Endothelial cell of umbilical vein (primary cell): Measurements from ENCODE around the gene GEMIN7.

Experiments
- EZH2 ChIP-seq: IDR thresholded peaks from 2 replicates; pipeline ENCODE4 v1.6.1; 2012; ENCODE audit warnings: borderline replicate concordance, low read depth, mild to moderate bottlenecking, moderate library complexity, low read length, inconsistent platforms; ENCODE audit not compliant: severe bottlenecking
- GATA2 ChIP-seq: IDR thresholded peaks from 2 replicates; pipeline ENCODE4 v1.7.0; 2011; ENCODE audit warnings: low read depth, mild to moderate bottlenecking, moderate library complexity, mixed read lengths, low read length; ENCODE audit not compliant: insufficient read length, insufficient read depth
- JUN ChIP-seq: IDR thresholded peaks from 2 replicates; pipeline ENCODE4 v1.6.1; 2011; ENCODE audit warnings: borderline replicate concordance, low read depth; ENCODE audit not compliant: insufficient read length, insufficient read depth
- TF ChIP-seq, protein P1 (sequence below): IDR thresholded peaks from 2 replicates; pipeline ENCODE4 v1.6.1; 2011; ENCODE audit not compliant: insufficient read depth, insufficient read length
- TF ChIP-seq, protein P2 (sequence below), 2 donors: IDR thresholded peaks; 1 replicate in 1 of 2; 2 replicates in 1 of 2; pipeline ENCODE4 v1.5.1; 2011; ENCODE audit warnings: low read length in 2 of 2, mild to moderate bottlenecking in 2 of 2, moderate library complexity in 2 of 2, control low read depth in 1 of 2, inconsistent platforms in 1 of 2, low read depth in 1 of 2; ENCODE audit not compliant: insufficient read depth in 1 of 2; ENCODE audit errors: extremely low read depth in 1 of 2

DNA sequence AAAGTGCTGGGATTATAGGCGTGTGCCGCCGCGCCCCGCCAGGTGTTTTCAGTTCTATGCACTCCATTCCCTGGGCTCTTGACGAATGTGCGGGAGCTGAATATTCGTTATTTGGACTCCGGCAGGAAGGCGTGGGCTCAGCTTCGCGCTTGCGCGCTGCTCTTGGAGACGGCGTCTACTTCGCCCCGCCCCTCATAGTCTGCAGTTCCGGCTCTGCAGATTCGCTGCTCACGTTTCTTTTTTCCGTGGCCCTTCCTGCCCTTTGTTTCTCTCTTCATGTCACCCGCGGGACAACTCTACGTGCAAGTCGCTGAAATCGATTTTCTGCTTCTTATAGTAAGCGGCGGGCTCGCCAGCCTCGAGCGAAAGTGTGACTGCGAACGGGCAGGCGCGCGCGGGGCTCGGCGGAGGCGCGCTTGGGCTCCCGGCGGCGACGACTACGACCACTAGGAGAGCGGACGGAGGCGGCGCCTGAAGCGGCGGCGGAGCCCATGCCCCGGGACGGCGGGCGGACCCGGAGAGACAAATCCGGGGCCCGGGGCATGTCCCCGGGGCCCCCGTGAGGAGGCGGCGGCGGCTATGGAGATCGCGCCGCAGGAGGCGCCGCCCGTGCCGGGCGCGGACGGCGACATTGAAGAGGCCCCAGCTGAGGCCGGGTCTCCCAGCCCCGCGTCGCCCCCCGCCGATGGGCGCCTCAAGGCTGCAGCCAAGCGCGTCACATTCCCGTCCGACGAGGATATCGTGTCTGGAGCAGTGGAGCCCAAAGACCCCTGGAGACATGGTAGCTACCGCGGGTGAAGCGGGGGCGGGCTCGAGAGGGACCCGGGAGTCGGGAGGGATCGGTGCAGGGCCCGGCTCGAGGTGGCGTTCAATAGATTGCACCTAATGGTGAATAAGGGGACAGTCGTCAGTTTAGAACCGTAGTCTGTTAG lies 14.0 kb downstream of the GEMIN7 start, which contains the start of gene PPP1R37:
- TF ChIP-seq, protein P1, sequence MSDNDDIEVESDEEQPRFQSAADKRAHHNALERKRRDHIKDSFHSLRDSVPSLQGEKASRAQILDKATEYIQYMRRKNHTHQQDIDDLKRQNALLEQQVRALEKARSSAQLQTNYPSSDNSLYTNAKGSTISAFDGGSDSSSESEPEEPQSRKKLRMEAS = no peak
- TF ChIP-seq, protein P2, sequence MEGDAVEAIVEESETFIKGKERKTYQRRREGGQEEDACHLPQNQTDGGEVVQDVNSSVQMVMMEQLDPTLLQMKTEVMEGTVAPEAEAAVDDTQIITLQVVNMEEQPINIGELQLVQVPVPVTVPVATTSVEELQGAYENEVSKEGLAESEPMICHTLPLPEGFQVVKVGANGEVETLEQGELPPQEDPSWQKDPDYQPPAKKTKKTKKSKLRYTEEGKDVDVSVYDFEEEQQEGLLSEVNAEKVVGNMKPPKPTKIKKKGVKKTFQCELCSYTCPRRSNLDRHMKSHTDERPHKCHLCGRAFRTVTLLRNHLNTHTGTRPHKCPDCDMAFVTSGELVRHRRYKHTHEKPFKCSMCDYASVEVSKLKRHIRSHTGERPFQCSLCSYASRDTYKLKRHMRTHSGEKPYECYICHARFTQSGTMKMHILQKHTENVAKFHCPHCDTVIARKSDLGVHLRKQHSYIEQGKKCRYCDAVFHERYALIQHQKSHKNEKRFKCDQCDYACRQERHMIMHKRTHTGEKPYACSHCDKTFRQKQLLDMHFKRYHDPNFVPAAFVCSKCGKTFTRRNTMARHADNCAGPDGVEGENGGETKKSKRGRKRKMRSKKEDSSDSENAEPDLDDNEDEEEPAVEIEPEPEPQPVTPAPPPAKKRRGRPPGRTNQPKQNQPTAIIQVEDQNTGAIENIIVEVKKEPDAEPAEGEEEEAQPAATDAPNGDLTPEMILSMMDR (IDR thresholded peaks at IDR 0.05; ENCODE audit: extremely low read depth in 1 of 2, insufficient read depth in 1 of 2, low read depth in 1 of 2, low read length in 2 of 2) = peak; percentile 11 to 43
- TF ChIP-seq EZH2 (no peak), JUN (no peak), GATA2 (no peak)
